ENCODE data around the gene SLIT2. TPM values are rescaled to one million over a fixed set of nuclear protein-coding genes. Genes with fewer than 3 reads are reported as not detected.

The SLIT2 gene
- total and polyA plus RNA-seq, 7 donors: 0.23 to 49.0 (median 27.0) TPM

GRCh38 chr4:20272411-20272872 is 20.7 kb downstream of the SLIT2 start:
- no peak for TF ChIP-seq POLR2AphosphoS5 (IDR thresholded peaks at IDR 0.05)
- no peak for TF ChIP-seq CTCF (IDR thresholded peaks at IDR 0.05)
- TF ChIP-seq EP300 (IDR thresholded peaks at IDR 0.05): no peak
- TF ChIP-seq POLR2A (IDR thresholded peaks at IDR 0.05): no peak
- 49 to 72% methylated on average over 4 of the region's 4 CpGs for WGBS, 2 donors
- Histone ChIP-seq H3K27ac (no peak overlapping the region), H3K27me3 (no peaks in the 10 kb centered on the region), H3K4me3 (no peak overlapping the region), H3K36me3 (no peaks in the 10 kb centered on the region), H3K9me3 (no peaks in the 10 kb centered on the region), H3K4me1 (peaks cover 0 to 22% (median 0%) of the 10 kb centered on the region in 4 donors)
- intact Hi-C loops (cut with DNase I): no loop called here
- no peak for DNase-seq

GRCh38 chr4:20273793-20274192 is 22.1 kb downstream of the SLIT2 start:
- no peak overlapping the region for H3K27ac ChIP-seq
- H3K9me3 ChIP-seq: no peaks in the 10 kb centered on the region
- TF ChIP-seq EP300 (IDR thresholded peaks at IDR 0.05): no peak
- TF ChIP-seq POLR2A (IDR thresholded peaks at IDR 0.05): no peak
- no peak for TF ChIP-seq CTCF (IDR thresholded peaks at IDR 0.05)
- no peak for TF ChIP-seq POLR2AphosphoS5 (IDR thresholded peaks at IDR 0.05)
- H3K27me3 ChIP-seq: no peaks in the 10 kb centered on the region
- 82 to 88% methylated on average over 11 of the region's 11 CpGs for WGBS, 2 donors
- no peaks in the 10 kb centered on the region for H3K36me3 ChIP-seq
- peaks cover 0 to 22% (median 0%) of the 10 kb centered on the region in 4 donors for H3K4me1 ChIP-seq
- DNase-seq: no peak
- H3K4me3 ChIP-seq: no peak overlapping the region
- intact Hi-C loops (cut with DNase I): no loop called here

GRCh38 chr4:20276848-20277247 is 25.1 kb downstream of the SLIT2 start:
- no peaks in the 10 kb centered on the region for H3K36me3 ChIP-seq
- intact Hi-C loops (cut with DNase I): no loop called here
- 60 to 70% methylated on average over 5 of the region's 5 CpGs for WGBS, 2 donors
- no peak for TF ChIP-seq CTCF (IDR thresholded peaks at IDR 0.05)
- no peak for TF ChIP-seq POLR2AphosphoS5 (IDR thresholded peaks at IDR 0.05)
- TF ChIP-seq POLR2A (IDR thresholded peaks at IDR 0.05): no peak
- no peak for TF ChIP-seq EP300 (IDR thresholded peaks at IDR 0.05)
- no peaks in the 10 kb centered on the region for H3K27me3 ChIP-seq
- H3K9me3 ChIP-seq: no peaks in the 10 kb centered on the region
- H3K4me3 ChIP-seq: no peak overlapping the region
- H3K27ac ChIP-seq: no peak overlapping the region
- DNase-seq: no peak
- peaks cover 0 to 11% (median 0%) of the 10 kb centered on the region in 4 donors for H3K4me1 ChIP-seq

GRCh38 chr4:20278195-20278594 is 26.5 kb downstream of the SLIT2 start:
- DNase-seq: no peak
- no peaks in the 10 kb centered on the region for H3K9me3 ChIP-seq
- no peaks in the 10 kb centered on the region for H3K36me3 ChIP-seq
- H3K27ac ChIP-seq: no peak overlapping the region
- TF ChIP-seq EP300 (IDR thresholded peaks at IDR 0.05) (no peak), CTCF (IDR thresholded peaks at IDR 0.05) (no peak)
- 82 to 91% methylated on average over 3 of the region's 3 CpGs for WGBS, 2 donors
- no peak overlapping the region for H3K4me3 ChIP-seq
- H3K4me1 ChIP-seq: peaks cover 0 to 11% (median 0%) of the 10 kb centered on the region in 4 donors
- intact Hi-C loops (cut with DNase I): no loop called here
- no peaks in the 10 kb centered on the region for H3K27me3 ChIP-seq

GRCh38 chr4:20279381-20279780 is 27.7 kb downstream of the SLIT2 start:
- Histone ChIP-seq H3K4me1 (peaks cover 0 to 2% (median 0%) of the 10 kb centered on the region in 4 donors), H3K9me3 (no peaks in the 10 kb centered on the region), H3K27me3 (no peaks in the 10 kb centered on the region), H3K27ac (no peak overlapping the region), H3K4me3 (no peak overlapping the region), H3K36me3 (no peaks in the 10 kb centered on the region)
- intact Hi-C loops (cut with DNase I): no loop called here
- 94 to 96% methylated on average over 1 of the region's 1 CpG for WGBS, 2 donors
- DNase-seq: no peak
- no peak for TF ChIP-seq POLR2AphosphoS5 (IDR thresholded peaks at IDR 0.05)
- no peak for TF ChIP-seq EP300 (IDR thresholded peaks at IDR 0.05)
- TF ChIP-seq POLR2A (IDR thresholded peaks at IDR 0.05): no peak
- no peak for TF ChIP-seq CTCF (IDR thresholded peaks at IDR 0.05)
